ENCODE measurements around the gene TRPC6.

TRPC6 gene

GRCh38 chr11:101497291-101497690 lies 86.5 kb downstream of the TRPC6 start:
- Histone ChIP-seq H3F3A (ENCODE audit: low read depth) (no peaks in the 10 kb centered on the region), H3K27me3 (ENCODE audit: insufficient read depth, low read length, poor library complexity, severe bottlenecking) (no peaks in the 10 kb centered on the region), H3K4me2 (ENCODE audit: low read depth, low read length, poor library complexity, severe bottlenecking) (no peak overlapping the region), H3K9me2 (replicated peaks; ENCODE audit: low read depth, low read length) (no peaks in the 10 kb centered on the region), H3K36me3 (ENCODE audit: insufficient read depth, low read length) (no peaks in the 10 kb centered on the region), H3K9ac (ENCODE audit: low read depth, low read length, poor library complexity, severe bottlenecking) (no peak overlapping the region), H3K79me2 (ENCODE audit: insufficient read depth, low read length) (no peaks in the 10 kb centered on the region), H4K20me1 (ENCODE audit: insufficient read depth, low read length, poor library complexity, severe bottlenecking) (no peaks in the 10 kb centered on the region), H3K4me3 (ENCODE audit: low read length, poor library complexity, severe bottlenecking) (no peak overlapping the region), H2AFZ (ENCODE audit: low read length) (no peak overlapping the region), H3K4me1 (ENCODE audit: insufficient read depth, low read length, poor library complexity, severe bottlenecking) (no peaks in the 10 kb centered on the region), H3K9me3 (ENCODE audit: insufficient read depth, low read depth, low read length) (no peaks in the 10 kb centered on the region)
- TF ChIP-seq EZH2phosphoT487 (IDR thresholded peaks at IDR 0.05; ENCODE audit: borderline replicate concordance), result no peak
- no peak for TF ChIP-seq CTCF (conservative IDR thresholded peaks at IDR 0.05; ENCODE audit: low read length)

- Histone ChIP-seq H3K27me3 (ENCODE audit: insufficient read depth, low read length, poor library complexity, severe bottlenecking) (no peaks in the 10 kb centered on the region), H3K4me2 (ENCODE audit: low read depth, low read length, poor library complexity, severe bottlenecking) (no peak overlapping the region), H3K4me3 (ENCODE audit: low read length, poor library complexity, severe bottlenecking) (no peak overlapping the region), H3F3A (ENCODE audit: low read depth) (no peaks in the 10 kb centered on the region), H3K79me2 (ENCODE audit: insufficient read depth, low read length) (no peaks in the 10 kb centered on the region), H3K9ac (ENCODE audit: low read depth, low read length, poor library complexity, severe bottlenecking) (no peak overlapping the region), H4K20me1 (ENCODE audit: insufficient read depth, low read length, poor library complexity, severe bottlenecking) (no peaks in the 10 kb centered on the region), H2AFZ (ENCODE audit: low read length) (no peak overlapping the region), H3K9me2 (replicated peaks; ENCODE audit: low read depth, low read length) (no peaks in the 10 kb centered on the region), H3K4me1 (ENCODE audit: insufficient read depth, low read length, poor library complexity, severe bottlenecking) (no peaks in the 10 kb centered on the region), H3K9me3 (ENCODE audit: insufficient read depth, low read depth, low read length) (no peaks in the 10 kb centered on the region), H3K36me3 (ENCODE audit: insufficient read depth, low read length) (no peaks in the 10 kb centered on the region)
- no peak for TF ChIP-seq EZH2phosphoT487 (IDR thresholded peaks at IDR 0.05; ENCODE audit: borderline replicate concordance)
- no peak for TF ChIP-seq CTCF (conservative IDR thresholded peaks at IDR 0.05; ENCODE audit: low read length)
Observed at GRCh38 chr11:101487775-101488174, 96.0 kb downstream of the TRPC6 start.

DNA sequence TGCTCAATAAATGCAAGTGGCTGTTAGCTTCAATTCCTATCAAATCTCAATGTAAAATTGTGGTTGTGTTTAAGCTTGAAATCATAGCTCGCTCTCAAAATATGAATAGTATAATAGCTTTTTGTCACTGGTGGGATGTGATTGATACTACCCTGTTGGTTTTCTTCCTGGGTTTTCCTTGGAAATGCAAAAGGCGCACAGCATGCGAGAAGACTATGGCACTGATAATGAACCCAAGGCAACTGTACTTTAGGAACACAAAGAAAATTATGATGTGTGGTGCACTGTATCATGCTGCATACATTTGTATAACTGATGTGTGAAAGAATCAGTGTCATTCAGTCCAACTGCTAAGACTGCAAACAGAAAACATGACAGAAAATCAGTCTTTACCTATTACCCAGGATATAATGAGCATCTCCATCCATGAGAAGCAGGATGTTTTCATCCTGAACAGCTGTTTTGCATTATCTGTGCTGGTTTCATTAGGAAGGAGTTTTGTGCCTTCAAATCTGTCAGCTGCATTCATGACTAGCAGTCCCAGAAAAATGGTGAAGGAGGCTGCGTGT lies 101.2 kb downstream of the TRPC6 start:
- no peak overlapping the region for H3K9ac ChIP-seq (ENCODE audit: low read depth, low read length, poor library complexity, severe bottlenecking)
- H3K9me3 ChIP-seq (ENCODE audit: insufficient read depth, low read depth, low read length), result no peaks in the 10 kb centered on the region
- no peaks in the 10 kb centered on the region for H3F3A ChIP-seq (ENCODE audit: low read depth)
- H4K20me1 ChIP-seq (ENCODE audit: insufficient read depth, low read length, poor library complexity, severe bottlenecking), result no peaks in the 10 kb centered on the region
- no peak overlapping the region for H2AFZ ChIP-seq (ENCODE audit: low read length)
- H3K79me2 ChIP-seq (ENCODE audit: insufficient read depth, low read length), result no peaks in the 10 kb centered on the region
- H3K9me2 ChIP-seq (replicated peaks; ENCODE audit: low read depth, low read length), result no peaks in the 10 kb centered on the region
- no peak overlapping the region for H3K4me2 ChIP-seq (ENCODE audit: low read depth, low read length, poor library complexity, severe bottlenecking)
- no peaks in the 10 kb centered on the region for H3K36me3 ChIP-seq (ENCODE audit: insufficient read depth, low read length)
- no peak for TF ChIP-seq CTCF (conservative IDR thresholded peaks at IDR 0.05; ENCODE audit: low read length)
- no peak for TF ChIP-seq EZH2phosphoT487 (IDR thresholded peaks at IDR 0.05; ENCODE audit: borderline replicate concordance)
- no peaks in the 10 kb centered on the region for H3K4me1 ChIP-seq (ENCODE audit: insufficient read depth, low read length, poor library complexity, severe bottlenecking)
- no peaks in the 10 kb centered on the region for H3K27me3 ChIP-seq (ENCODE audit: insufficient read depth, low read length, poor library complexity, severe bottlenecking)
- H3K4me3 ChIP-seq (ENCODE audit: low read length, poor library complexity, severe bottlenecking), result no peak overlapping the region
